Kidney epithelial cell (primary cell): Measurements from ENCODE around the gene SCO2. TPM values are rescaled to one million over a fixed set of nuclear protein-coding genes. Genes with fewer than 3 reads are reported as not detected.

Experiments used
- DNase-seq: peaks from one replicate; pipeline ENCODE4 v3.0.0-alpha.2; 2010; ENCODE audit warnings: low read depth
- H3K27me3 ChIP-seq: 2 replicates; pipeline ENCODE4 v1.6.0; 2011; ENCODE audit warnings: low read length; ENCODE audit not compliant: control insufficient read depth, insufficient read depth
- H3K36me3 ChIP-seq: 2 replicates; pipeline ENCODE4 v1.5.1; 2011; ENCODE audit warnings: low read length; ENCODE audit not compliant: control insufficient read depth, insufficient read depth
- H3K4me3 ChIP-seq: 2 replicates; pipeline ENCODE4 v1.5.1; 2011; ENCODE audit warnings: low read depth, mild to moderate bottlenecking, control low read depth, low read length
- total RNA-seq: library from RNA; depleted of rRNA; stranded (reverse); fragments of >200 nt; gene quantifications from 2 replicates; pipeline ENCODE4 v1.2.3, GENCODE V29; 2015
- TF ChIP-seq, protein P1 (sequence below): IDR thresholded peaks from 2 replicates; pipeline ENCODE4 v1.5.1; 2011; ENCODE audit warnings: mild to moderate bottlenecking, moderate library complexity, low read length, control low read depth, inconsistent platforms; ENCODE audit not compliant: insufficient read depth, poor library complexity, severe bottlenecking

SCO2 gene
- total RNA-seq, 1 donor from 2014 or later = 5.7 TPM

DNA sequence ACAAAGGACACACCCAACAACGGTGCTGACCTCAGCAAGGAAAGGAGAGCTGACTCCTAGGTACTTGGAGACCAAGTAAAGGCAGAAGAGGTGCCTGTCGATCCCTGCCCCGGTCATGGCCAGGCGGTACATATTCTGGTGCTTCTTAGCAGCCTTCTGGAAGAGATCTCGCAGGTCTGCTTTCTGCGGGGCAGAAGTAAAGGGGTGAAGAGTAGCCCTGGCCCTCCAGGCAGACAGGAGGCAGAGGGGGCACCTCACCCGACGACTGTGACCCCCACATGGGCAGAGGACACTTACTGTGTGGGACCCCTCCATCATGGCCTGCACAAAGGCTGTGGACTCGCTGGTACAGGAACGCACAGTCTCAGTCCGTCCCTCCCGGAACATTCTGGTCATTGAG is 45.5 kb upstream of the SCO2 start:
- H3K27me3 ChIP-seq = peaks cover 3% of the 10 kb centered on the region
- no peaks in the 10 kb centered on the region for H3K36me3 ChIP-seq
- TF ChIP-seq, protein P1, sequence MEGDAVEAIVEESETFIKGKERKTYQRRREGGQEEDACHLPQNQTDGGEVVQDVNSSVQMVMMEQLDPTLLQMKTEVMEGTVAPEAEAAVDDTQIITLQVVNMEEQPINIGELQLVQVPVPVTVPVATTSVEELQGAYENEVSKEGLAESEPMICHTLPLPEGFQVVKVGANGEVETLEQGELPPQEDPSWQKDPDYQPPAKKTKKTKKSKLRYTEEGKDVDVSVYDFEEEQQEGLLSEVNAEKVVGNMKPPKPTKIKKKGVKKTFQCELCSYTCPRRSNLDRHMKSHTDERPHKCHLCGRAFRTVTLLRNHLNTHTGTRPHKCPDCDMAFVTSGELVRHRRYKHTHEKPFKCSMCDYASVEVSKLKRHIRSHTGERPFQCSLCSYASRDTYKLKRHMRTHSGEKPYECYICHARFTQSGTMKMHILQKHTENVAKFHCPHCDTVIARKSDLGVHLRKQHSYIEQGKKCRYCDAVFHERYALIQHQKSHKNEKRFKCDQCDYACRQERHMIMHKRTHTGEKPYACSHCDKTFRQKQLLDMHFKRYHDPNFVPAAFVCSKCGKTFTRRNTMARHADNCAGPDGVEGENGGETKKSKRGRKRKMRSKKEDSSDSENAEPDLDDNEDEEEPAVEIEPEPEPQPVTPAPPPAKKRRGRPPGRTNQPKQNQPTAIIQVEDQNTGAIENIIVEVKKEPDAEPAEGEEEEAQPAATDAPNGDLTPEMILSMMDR = no peak
- H3K4me3 ChIP-seq = no peak overlapping the region
- DNase-seq = no peak

DNA sequence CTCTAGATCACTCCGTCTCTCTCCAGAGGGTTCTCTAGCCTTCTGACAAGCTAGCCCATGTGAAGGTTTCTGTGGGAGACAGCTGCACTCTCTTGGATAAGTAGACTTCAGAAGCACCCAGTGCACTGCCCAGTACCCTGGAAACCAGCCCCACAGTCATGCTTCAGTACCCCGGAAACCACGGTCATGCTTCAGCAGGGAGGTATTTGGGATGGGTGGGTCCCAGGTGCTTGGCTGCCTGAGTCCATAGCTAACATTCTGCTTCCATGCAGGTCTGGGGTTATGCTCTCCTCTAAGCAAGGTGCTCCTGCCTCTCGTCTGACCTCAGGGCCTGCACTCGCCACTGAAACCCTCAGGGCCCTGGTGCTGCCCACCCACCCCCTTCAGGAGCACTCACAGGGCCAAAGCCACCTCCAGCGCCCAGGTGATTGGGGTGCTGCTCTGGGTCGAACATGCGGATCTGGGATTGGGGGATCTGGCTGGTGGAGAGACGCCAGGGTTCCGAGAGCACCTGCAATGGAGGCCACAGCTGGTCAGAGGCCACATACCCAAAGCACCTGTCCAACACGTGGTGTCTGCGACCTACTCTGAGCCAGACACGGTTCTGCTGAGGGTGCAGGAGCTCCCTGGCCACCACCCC is 44.6 kb upstream of the SCO2 start:
- DNase-seq = peak; percentile 28
- no peak overlapping the region for H3K4me3 ChIP-seq

DNA sequence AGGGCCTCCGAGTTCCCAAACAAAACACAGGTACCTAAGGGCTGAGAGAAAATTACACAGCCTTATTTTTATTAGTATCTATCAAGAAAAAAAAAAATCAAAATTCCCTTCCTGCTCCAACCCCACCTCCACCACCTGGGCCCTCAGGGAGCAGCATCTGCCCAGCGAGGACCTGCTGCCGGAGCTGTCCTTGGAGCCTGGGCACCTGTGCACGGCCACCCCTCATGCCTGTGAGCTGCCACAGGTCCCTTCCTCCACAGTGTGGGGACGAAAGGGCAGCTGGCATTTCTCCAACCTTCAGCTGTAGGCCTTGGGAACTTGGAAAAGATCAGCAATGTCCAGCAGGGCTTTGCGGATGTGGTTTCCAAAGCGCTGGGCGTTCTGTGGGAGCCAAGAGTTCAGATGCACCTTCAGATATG is 43.7 kb upstream of the SCO2 start:
- Histone ChIP-seq H3K36me3 (no peaks in the 10 kb centered on the region), H3K27me3 (peaks cover 3% of the 10 kb centered on the region), H3K4me3 (no peak overlapping the region)
- TF ChIP-seq, protein P1 = no peak
- DNase-seq = no peak

More for the DNA sequence above, 44.6 kb upstream of the SCO2 start:
- no peaks in the 10 kb centered on the region for H3K27me3 ChIP-seq
- no peaks in the 10 kb centered on the region for H3K36me3 ChIP-seq
- TF ChIP-seq, protein P1 = no peak

DNA sequence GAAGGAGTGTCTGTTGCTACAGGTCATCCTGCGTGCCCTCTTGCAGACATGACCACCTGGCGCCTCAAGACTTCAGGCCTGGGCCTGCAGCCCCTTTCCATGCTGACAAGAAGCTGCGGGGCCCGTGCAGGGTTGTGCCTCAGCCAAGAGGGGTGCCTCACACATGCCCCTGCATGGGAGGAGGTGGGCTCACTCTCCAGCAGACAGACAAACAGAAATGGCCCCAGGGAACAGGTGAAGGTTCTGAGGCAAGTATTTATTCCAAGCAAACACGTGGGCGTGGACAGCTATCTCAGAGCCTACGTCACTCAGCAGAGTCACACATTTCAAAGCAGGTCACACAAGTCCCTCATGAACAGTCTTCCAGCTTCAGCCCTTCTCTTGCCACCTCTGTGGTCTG is 43.2 kb upstream of the SCO2 start:
- Histone ChIP-seq H3K4me3 (no peak overlapping the region), H3K27me3 (peaks cover 3% of the 10 kb centered on the region), H3K36me3 (no peaks in the 10 kb centered on the region)
- DNase-seq = no peak
- TF ChIP-seq, protein P1 = no peak

DNA sequence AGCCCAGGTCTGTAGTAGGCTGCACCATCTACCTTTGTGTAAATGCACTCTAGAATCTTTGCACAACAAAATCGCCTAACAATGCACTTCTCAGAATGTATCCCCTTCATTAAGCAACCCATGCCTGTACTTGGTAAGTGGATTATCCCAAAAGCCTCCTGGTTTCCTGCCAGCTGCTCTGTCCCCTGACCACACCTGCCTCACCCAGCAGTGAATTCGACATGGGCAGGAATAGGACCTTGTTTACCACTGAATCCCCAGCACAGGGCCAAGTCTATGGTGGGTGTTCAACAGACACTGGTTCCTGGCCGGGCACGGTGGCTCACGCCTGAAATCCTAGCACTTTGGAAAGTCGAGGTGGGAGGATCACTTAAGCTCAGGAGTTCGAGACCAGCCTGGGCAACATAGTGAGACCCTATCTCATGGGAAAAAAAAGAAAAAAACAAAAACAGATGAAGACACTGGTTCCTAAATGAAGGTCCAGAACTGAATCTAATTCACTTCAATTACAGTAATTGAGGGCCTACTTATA is 42.4 kb upstream of the SCO2 start:
- Histone ChIP-seq H3K27me3 (peaks cover 3% of the 10 kb centered on the region), H3K4me3 (no peak overlapping the region), H3K36me3 (no peaks in the 10 kb centered on the region)
- TF ChIP-seq, protein P1 = no peak
- DNase-seq = no peak

DNA sequence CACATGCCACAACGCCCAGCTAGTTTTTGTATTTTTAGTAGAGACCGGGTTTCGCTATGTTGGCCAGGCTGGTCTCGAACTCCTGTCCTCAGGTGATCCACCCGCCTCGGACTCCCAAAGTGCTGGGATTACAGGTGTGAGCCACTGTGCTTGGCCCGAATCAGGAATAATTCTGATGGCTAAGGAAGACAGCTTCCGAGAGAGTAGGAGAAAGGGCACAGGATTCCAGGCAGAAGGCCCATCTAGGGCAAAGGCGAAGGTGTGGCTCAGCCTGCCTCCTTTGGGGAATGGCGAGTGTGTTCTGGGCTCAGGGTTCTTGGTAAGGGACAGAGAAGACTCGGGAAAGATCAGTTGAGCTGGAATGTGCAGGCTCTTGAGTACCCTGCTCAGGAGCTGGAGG is 38.9 kb upstream of the SCO2 start:
- Histone ChIP-seq H3K27me3 (peaks cover 3% of the 10 kb centered on the region), H3K36me3 (no peaks in the 10 kb centered on the region), H3K4me3 (no peak overlapping the region)
- no peak for DNase-seq
- TF ChIP-seq, protein P1 = no peak
